ENCODE results near the gene DNAJC10.
"Not testable (repeated sequence)": the region's sequence is repeated elsewhere in the genome, so short reads cannot be mapped to it uniquely, and the experiment has no call there.

The DNAJC10 gene

GRCh38 chr2:182726473-182726872 is 10.4 kb downstream of the DNAJC10 start:
- no peak for DNase-seq

DNA sequence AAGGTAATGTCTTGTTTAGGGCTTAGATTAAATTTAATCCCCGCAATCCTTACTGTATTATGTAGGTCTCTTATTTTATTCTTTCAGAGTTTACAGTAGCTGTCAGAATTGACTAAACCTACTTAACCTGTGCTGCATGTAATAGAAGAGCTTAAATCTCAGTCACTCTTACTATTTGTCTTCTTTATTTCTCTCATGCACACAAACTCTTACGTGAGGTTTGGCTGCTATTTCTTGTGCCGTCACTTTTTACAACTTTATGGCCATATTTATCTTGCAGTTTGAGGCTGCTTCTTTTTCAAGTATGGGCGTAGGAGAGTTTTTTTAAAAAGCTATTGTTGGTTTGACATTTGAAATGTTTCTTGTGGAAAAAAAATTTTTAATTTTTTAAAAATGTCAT is 12.0 kb downstream of the DNAJC10 start:
- no peak for DNase-seq

- no peak for DNase-seq
Observed at GRCh38 chr2:182729710-182730339, 13.8 kb downstream of the DNAJC10 start.

DNA sequence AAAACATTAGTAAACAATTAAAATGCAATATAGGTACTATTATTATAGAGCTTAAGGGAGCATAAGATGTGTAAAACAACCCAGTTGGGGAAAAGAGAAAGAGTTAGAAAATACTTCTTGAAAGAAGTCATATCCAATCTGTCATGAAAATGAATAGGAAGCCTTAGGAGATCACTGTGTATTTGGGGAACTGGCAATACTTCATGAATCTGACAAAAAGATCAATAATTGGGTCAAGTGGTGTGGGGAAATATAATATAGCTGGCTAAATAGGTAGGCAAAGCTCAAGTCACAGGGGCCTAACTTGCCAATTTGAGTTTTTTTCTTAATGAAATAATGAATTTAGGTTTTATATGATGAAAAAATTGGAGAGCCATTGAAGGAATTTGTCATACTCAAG is 14.4 kb downstream of the DNAJC10 start:
- DNase-seq: no peak

DNA sequence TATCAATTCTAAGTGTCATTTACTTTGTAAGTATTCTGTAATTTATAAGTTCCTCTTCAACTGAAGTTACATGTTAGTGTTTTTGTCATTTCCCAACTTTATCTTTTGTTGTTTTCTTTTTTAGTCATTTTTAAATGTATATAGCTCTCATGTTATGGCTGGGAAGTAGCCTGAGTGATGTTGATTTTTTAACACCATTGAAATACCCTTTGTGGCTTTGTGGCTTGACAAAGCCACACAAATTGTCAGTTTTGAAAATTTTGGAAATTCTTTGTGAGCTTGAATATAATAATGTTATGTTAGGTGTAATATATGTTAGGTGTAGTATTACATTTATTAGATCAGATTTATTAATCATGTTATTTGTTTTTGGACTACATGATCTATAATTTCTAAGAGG is 16.7 kb downstream of the DNAJC10 start:
- DNase-seq: no peak

DNA sequence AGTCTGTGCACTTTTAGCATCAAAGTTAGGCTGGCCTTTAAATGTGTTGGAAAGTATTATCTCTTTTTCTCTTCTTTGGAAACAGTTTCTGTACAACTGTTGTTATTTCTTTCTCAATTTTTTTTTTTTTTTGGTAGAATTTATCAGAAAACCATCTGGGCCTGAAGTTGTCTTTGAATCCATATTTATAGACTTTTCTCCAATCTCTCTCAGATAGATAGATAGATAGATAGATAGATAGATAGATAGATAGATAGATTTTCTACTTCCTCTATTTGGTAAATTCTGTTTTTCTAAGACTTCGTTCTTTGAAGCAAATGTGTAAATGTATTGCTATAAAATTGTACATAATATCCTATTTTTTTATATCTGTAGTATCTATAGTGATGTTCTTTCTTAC is 17.5 kb downstream of the DNAJC10 start:
- DNase-seq: no peak

- not testable (repeated sequence) for DNase-seq
Observed at GRCh38 chr2:182736856-182737255, 20.8 kb downstream of the DNAJC10 start.

- DNase-seq: no peak
Observed at GRCh38 chr2:182740701-182741100, 24.6 kb downstream of the DNAJC10 start.

DNA sequence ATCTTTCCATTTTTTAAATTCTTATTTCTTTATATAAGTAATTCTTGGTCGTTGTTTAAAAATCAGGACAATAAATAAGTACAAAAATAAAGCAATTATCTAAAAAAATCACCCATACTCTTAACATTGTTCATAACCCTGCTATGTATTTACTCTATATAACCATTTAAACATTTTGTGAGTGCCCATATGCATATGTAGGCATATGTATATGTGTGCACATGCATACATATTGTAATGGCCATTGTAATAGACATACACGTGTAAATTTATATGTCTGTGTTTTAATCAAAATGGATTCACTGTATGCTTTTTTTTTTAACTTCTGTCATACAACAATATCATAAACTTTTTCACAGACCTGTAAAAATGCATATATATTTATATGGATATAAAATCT is 25.6 kb downstream of the DNAJC10 start:
- DNase-seq: no peak

DNA sequence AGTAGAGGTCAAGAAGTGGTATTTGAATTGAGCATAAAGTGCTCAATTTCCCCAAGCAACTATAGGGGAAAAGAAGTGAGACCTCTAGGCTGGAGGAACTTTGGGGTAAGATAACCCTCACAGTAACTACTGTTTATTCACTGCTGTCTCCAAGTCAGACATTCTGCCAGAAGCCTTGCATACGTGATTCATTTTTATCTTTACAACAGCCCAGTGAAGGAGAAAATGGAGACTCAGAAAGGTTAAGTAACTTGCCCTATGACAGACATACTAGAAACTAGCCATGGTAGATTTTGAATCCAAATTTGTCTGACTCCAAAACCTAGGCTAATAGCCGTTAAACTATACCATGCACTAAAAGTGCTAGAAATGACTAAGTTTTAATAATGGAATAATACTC is 28.4 kb downstream of the DNAJC10 start:
- no peak for DNase-seq

- DNase-seq: no peak
Observed at GRCh38 chr2:182745061-182745460, 29.0 kb downstream of the DNAJC10 start.

- DNase-seq: not testable (repeated sequence)
Observed at GRCh38 chr2:182745894-182746293, 29.8 kb downstream of the DNAJC10 start.

GRCh38 chr2:182754231-182754630 is 38.2 kb downstream of the DNAJC10 start:
- no peak for DNase-seq

GRCh38 chr2:182758379-182758778 is 42.3 kb downstream of the DNAJC10 start:
- no peak for DNase-seq

DNA sequence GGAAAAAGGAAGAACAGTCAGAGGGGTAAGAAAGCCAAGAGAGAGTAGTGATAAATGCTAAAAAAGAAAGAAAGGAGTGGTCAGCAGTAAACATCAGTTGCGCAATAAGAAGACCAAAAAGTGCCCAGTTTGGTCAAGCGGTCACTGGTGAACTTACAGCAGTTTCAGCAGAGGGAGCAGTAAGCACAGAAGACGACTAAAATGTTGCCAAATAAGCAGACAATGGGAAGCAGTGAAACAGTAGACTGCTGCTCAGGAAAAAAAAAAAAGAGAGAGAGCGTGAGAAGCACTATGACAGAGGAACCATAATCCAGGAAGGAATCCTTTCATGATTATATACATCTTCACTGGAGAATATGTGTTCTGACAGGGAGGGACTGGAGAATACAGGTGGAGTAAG is 45.8 kb downstream of the DNAJC10 start:
- DNase-seq: no peak

DNA sequence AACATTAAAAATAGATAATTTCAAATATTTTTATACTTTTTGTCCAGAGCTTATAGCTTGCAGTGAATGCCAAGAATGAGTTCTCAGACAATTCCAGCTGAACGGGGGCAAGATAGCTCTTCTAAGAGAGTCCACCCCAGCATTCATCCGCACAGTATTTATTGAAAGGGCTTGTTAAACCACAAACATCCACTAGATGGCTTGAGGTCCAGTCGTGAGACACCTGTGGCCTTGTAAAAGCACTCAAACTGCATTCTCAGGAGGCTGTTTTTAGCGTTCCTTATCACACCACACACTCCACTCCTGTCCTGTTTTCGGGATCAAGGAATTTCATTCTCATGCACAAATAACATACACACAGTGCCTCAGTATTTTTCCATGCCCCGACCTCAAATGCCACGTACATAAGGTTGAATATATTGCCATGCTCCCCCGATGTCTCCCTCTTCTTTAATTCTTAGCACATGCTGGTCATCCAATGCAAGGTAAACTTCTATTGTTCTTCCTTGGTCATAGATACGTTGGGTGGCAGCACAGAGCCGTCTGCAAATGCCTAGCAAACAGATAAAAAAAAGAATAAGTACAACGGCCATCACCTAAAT is 47.4 kb downstream of the DNAJC10 start:
- DNase-seq: no peak

DNA sequence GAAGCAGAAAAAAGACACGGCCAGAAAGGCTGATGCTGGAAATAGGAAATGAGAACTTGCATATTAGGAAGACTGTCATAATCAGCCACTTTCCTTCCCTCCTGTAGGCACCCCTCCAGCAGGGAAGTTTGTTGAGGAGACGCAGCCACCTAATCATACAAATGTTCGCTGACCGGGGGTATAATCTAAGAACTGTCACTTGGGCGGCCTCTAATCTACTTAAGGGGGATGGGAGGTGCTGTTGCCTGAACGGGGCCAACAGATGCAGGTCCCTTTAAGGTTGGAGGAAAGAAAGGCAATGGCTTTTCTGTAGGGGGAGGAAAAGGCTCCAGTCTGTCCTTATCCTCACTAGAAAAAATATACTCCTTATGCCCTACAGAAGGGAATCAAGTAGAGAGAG is 50.6 kb downstream of the DNAJC10 start:
- DNase-seq: no peak

- DNase-seq: no peak
Observed at GRCh38 chr2:182767578-182767977, 51.5 kb downstream of the DNAJC10 start.

GRCh38 chr2:182768950-182769349 is 52.9 kb downstream of the DNAJC10 start:
- not testable (repeated sequence) for DNase-seq

- DNase-seq: no peak
Observed at GRCh38 chr2:182779323-182779722, 63.3 kb downstream of the DNAJC10 start.

DNA sequence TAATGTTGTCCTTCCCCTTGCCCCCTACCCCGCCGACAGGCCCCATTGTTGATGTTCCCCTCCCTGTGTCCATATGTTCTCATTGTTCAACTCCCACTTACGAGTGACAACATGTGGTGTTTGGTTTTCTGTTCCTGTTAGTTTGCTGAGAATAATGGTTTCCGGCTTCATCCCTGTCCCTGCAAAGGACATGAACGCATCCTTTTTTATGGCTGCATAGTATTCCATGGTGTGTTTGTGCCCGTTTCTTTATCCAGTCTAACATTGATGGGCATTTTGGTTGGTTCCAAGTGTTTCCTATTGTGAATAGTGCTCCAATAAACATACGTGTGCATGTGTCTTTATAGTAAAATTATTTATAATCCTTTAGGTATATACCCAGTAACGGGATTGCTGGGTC is 65.0 kb downstream of the DNAJC10 start:
- DNase-seq: not testable (repeated sequence)

GRCh38 chr2:182782686-182783085 is 66.6 kb downstream of the DNAJC10 start:
- not testable (repeated sequence) for DNase-seq

DNA sequence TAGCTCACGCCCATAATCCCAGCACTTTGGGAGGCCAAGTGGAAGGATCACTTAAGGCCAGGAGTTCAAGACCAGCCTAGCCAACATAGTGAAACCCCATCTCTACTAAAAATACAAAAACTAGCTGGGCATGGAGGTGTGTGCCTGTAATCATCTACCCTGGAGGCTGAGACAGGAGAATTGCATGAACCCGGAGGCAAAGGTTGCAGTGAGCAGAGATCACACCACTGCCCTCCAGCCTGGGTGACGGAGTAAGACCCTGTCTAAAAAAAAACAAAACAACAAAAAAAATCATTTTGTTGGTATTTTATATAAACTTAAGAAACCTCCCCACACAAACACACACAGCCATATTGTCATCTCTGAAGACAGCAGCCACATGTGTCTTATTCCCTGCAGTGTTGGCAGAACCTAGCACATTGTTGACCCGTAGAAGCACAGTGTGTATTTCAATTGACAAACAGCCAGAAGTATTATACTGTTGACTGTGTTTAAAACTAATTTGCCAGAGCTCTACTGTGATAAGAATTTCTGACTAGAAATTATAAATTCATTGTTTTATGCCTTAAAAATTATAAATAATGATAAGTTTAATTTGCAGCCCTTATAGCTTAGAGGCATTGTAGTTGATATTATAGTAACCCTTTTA is 68.1 kb downstream of the DNAJC10 start:
- no peak for DNase-seq

- DNase-seq: no peak
Observed at GRCh38 chr2:182784777-182785176, 68.7 kb downstream of the DNAJC10 start.

GRCh38 chr2:182792441-182792840 is 76.4 kb downstream of the DNAJC10 start:
- no peak for DNase-seq
